ENCODE data around the gene EHD4.

EHD4 gene

GRCh38 chr15:41994772-41995475 is 22.6 kb upstream of the EHD4 start:
- no peaks in the 10 kb centered on the region for H3K27me3 ChIP-seq (ENCODE audit: control insufficient read depth, insufficient read depth, low read length)
- H3K27ac ChIP-seq (ENCODE audit: low read depth, low read length): no peak overlapping the region
- H3K9me3 ChIP-seq (ENCODE audit: control insufficient read depth, insufficient read depth, low read length): no peaks in the 10 kb centered on the region
- H3K36me3 ChIP-seq (ENCODE audit: control insufficient read depth, insufficient read depth, low read length): no peaks in the 10 kb centered on the region
- no peak overlapping the region for H3K9ac ChIP-seq (ENCODE audit: low read depth, low read length)
- H3K4me3 ChIP-seq (ENCODE audit: low read depth, low read length): no peak overlapping the region
- no peaks in the 10 kb centered on the region; the same call in 1 of the 2 replicates for H3K4me1 ChIP-seq (ENCODE audit: control insufficient read depth, insufficient read depth, low read length)

DNA sequence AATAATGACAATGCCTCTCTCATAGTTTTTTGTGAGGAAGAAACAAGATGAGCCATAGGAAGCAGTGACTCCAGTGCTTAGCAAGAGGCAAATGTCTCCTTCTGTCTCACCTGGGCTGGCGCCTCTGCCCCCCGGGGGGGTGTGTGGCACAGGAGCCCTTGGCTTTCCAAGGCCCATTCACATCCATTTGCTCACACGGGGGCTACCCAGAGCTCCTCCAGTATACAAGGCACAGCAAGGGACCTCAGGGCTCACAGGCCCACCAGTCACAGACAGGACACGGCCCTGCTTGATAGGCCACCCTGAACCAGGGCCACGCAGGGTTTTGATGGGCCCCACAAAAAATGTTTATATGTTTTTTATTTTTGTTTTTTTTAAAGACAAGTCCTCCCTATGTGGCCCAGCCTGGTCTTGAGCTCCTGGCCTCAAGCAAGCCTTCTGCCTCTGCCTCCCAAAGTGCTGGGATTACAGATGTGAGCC is 21.9 kb upstream of the EHD4 start:
- Histone ChIP-seq H3K27ac (ENCODE audit: low read depth, low read length) (no peak overlapping the region), H3K9me3 (ENCODE audit: control insufficient read depth, insufficient read depth, low read length) (no peaks in the 10 kb centered on the region), H3K36me3 (ENCODE audit: control insufficient read depth, insufficient read depth, low read length) (no peaks in the 10 kb centered on the region), H3K4me1 (ENCODE audit: control insufficient read depth, insufficient read depth, low read length) (peaks cover 3% of the 10 kb centered on the region), H3K27me3 (ENCODE audit: control insufficient read depth, insufficient read depth, low read length) (no peaks in the 10 kb centered on the region), H3K4me3 (ENCODE audit: low read depth, low read length) (no peak overlapping the region), H3K9ac (ENCODE audit: low read depth, low read length) (no peak overlapping the region)

DNA sequence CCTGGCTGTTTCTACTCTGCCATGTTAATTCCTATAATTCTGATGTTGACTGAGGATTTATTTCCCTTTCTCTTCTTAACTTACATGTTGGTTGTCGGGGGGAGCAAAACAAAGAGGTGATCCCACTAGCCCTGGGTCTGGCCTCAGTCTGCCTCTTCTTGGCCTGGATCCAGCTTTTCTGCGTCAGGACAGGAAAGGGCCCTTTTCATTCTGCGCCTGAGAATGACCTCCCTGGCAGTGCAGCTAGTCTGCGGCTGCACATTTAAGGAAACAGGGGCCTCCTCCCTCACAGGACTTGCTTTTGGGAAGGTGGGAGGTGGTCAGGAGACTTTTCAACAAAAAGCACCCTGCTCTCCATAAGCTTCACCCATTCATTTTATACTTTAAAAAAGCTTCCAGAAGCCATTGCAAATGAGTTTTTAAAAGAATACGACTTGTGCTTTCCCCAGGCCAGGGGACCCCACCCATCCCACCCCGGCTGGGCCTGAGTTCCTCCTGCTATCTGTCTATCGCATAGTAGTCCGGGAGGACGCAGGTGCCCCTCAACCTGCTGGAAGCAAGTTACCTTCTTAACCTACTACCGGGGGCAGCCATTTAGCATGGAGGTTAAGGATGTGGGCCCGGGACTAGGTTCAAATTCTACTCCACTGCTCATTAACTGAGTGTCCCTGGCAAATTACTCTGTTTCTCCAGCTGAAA is 21.3 kb upstream of the EHD4 start:
- no peaks in the 10 kb centered on the region for H3K9me3 ChIP-seq (ENCODE audit: control insufficient read depth, insufficient read depth, low read length)
- H3K9ac ChIP-seq (ENCODE audit: low read depth, low read length): no peak overlapping the region
- no peaks in the 10 kb centered on the region for H3K36me3 ChIP-seq (ENCODE audit: control insufficient read depth, insufficient read depth, low read length)
- H3K4me1 ChIP-seq (ENCODE audit: control insufficient read depth, insufficient read depth, low read length): peaks cover 3% of the 10 kb centered on the region
- H3K27me3 ChIP-seq (ENCODE audit: control insufficient read depth, insufficient read depth, low read length): no peaks in the 10 kb centered on the region
- H3K27ac ChIP-seq (ENCODE audit: low read depth, low read length): no peak overlapping the region
- H3K4me3 ChIP-seq (ENCODE audit: low read depth, low read length): no peak overlapping the region

- Histone ChIP-seq H3K27ac (ENCODE audit: low read depth, low read length) (no peak overlapping the region), H3K4me1 (ENCODE audit: control insufficient read depth, insufficient read depth, low read length) (peaks cover 3% of the 10 kb centered on the region), H3K36me3 (ENCODE audit: control insufficient read depth, insufficient read depth, low read length) (no peaks in the 10 kb centered on the region), H3K27me3 (ENCODE audit: control insufficient read depth, insufficient read depth, low read length) (no peaks in the 10 kb centered on the region), H3K9ac (ENCODE audit: low read depth, low read length) (no peak overlapping the region), H3K4me3 (ENCODE audit: low read depth, low read length) (no peak overlapping the region), H3K9me3 (ENCODE audit: control insufficient read depth, insufficient read depth, low read length) (no peaks in the 10 kb centered on the region)
Measured at GRCh38 chr15:41992803-41993190, 20.4 kb upstream of the EHD4 start.

DNA sequence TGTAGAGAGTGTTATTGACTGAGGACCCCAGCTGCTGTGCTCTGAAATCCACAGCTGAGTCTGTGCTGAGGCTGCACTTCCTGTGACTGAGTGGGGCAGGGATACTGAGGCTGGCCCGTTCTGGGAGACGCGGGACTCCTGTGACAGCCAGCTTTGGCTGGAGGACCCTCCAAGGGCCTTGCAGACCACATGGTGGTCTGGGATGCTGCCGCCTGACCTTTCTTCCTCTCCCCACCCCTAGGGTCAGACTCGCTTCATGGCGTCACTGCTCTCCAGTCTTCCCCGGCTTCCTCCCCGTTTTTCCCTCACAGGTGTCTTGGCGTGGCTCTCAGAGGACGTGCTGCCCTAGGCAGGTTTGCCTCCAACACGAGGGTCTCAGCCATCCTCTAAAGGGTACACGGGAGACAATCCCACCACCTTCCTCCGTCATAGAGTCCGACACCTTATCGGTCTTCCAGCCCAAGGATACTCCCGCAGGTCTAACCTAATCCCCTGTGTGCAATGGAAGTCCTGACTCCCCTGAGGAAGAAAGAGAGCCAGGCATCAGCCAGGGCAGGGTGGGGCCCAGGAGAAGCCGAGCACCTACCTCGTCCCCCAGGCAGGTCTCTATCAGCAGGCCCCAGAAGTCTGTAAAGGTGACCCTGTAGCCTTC is 19.9 kb upstream of the EHD4 start:
- Histone ChIP-seq H3K9me3 (ENCODE audit: control insufficient read depth, insufficient read depth, low read length) (no peaks in the 10 kb centered on the region), H3K4me1 (ENCODE audit: control insufficient read depth, insufficient read depth, low read length) (peaks cover 3% of the 10 kb centered on the region), H3K4me3 (ENCODE audit: low read depth, low read length) (no peak overlapping the region), H3K27me3 (ENCODE audit: control insufficient read depth, insufficient read depth, low read length) (no peaks in the 10 kb centered on the region), H3K9ac (ENCODE audit: low read depth, low read length) (no peak overlapping the region), H3K27ac (ENCODE audit: low read depth, low read length) (no peak overlapping the region), H3K36me3 (ENCODE audit: control insufficient read depth, insufficient read depth, low read length) (no peaks in the 10 kb centered on the region)

DNA sequence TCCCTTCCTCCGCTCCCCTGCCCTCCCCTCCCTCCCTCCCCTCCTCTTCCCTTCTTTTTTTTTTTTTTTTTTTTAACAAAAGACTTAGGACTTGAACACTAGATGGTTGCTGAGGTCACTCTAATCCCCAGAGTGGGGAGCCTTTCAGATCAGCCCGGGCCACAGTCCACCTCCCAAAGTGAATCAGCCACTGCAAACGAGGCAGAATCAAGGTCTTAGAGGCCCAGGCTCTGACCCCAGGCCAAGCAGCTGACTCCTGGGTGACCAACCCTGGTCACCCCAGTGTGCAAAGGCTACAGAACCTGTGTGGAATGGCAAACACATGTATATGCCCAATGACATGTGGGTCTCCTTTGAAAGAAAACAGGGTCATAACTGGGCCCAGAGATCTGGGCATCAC is 18.3 kb upstream of the EHD4 start:
- H3K4me1 ChIP-seq (ENCODE audit: control insufficient read depth, insufficient read depth, low read length): peaks cover 3% of the 10 kb centered on the region
- H3K4me3 ChIP-seq (ENCODE audit: low read depth, low read length): no peak overlapping the region
- no peak overlapping the region for H3K27ac ChIP-seq (ENCODE audit: low read depth, low read length)
- H3K36me3 ChIP-seq (ENCODE audit: control insufficient read depth, insufficient read depth, low read length): no peaks in the 10 kb centered on the region
- H3K9me3 ChIP-seq (ENCODE audit: control insufficient read depth, insufficient read depth, low read length): no peaks in the 10 kb centered on the region
- no peak overlapping the region for H3K9ac ChIP-seq (ENCODE audit: low read depth, low read length)
- no peaks in the 10 kb centered on the region for H3K27me3 ChIP-seq (ENCODE audit: control insufficient read depth, insufficient read depth, low read length)

GRCh38 chr15:41990243-41990605 is 17.9 kb upstream of the EHD4 start:
- Histone ChIP-seq H3K9me3 (ENCODE audit: control insufficient read depth, insufficient read depth, low read length) (no peaks in the 10 kb centered on the region), H3K27me3 (ENCODE audit: control insufficient read depth, insufficient read depth, low read length) (no peaks in the 10 kb centered on the region), H3K9ac (ENCODE audit: low read depth, low read length) (no peak overlapping the region), H3K4me3 (ENCODE audit: low read depth, low read length) (no peak overlapping the region), H3K36me3 (ENCODE audit: control insufficient read depth, insufficient read depth, low read length) (no peaks in the 10 kb centered on the region), H3K27ac (ENCODE audit: low read depth, low read length) (no peak overlapping the region), H3K4me1 (ENCODE audit: control insufficient read depth, insufficient read depth, low read length) (peaks cover 3% of the 10 kb centered on the region)

- no peaks in the 10 kb centered on the region for H3K36me3 ChIP-seq (ENCODE audit: control insufficient read depth, insufficient read depth, low read length)
- no peak overlapping the region for H3K4me3 ChIP-seq (ENCODE audit: low read depth, low read length)
- no peak overlapping the region for H3K27ac ChIP-seq (ENCODE audit: low read depth, low read length)
- H3K9ac ChIP-seq (ENCODE audit: low read depth, low read length): no peak overlapping the region
- H3K9me3 ChIP-seq (ENCODE audit: control insufficient read depth, insufficient read depth, low read length): no peaks in the 10 kb centered on the region
- H3K27me3 ChIP-seq (ENCODE audit: control insufficient read depth, insufficient read depth, low read length): no peaks in the 10 kb centered on the region
- peaks cover 3% of the 10 kb centered on the region for H3K4me1 ChIP-seq (ENCODE audit: control insufficient read depth, insufficient read depth, low read length)
Measured at GRCh38 chr15:41989573-41990242, 17.4 kb upstream of the EHD4 start.

DNA sequence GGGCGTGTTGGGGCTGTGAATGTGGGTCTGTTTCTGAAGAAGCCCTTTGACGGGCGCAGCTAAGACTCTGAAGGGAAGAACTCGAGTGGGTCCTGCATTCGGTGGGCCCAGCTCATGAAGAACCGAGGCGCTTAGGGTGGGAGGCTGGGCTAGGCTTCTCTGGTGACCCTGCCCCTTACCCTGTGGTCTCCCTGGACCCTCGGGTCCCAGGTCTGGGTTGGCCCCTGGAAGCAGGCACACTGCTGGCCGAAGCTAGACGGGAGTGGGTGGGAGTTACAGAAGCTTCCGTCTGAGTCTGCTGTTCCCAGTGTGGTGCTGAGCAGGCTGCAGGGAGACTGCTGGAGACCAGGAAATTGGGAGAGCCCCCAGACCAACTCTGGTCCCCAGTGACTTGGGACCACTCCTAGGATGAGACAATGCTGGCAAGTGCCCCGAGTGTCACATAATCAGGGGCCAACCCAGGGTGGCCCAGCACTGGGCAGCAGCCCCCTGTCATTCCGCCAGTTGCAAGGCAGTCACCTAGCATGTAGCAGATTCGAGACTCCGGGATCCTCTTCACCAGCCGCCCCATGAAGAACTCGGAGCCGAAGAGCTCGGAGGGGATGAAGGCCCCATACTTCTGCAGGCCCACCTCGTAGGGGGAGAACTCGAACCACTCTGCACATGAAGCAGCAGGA is 16.7 kb upstream of the EHD4 start:
- H3K4me3 ChIP-seq (ENCODE audit: low read depth, low read length): no peak overlapping the region
- H3K4me1 ChIP-seq (ENCODE audit: control insufficient read depth, insufficient read depth, low read length): peaks cover 3% of the 10 kb centered on the region
- H3K9me3 ChIP-seq (ENCODE audit: control insufficient read depth, insufficient read depth, low read length): no peaks in the 10 kb centered on the region
- no peaks in the 10 kb centered on the region for H3K27me3 ChIP-seq (ENCODE audit: control insufficient read depth, insufficient read depth, low read length)
- H3K36me3 ChIP-seq (ENCODE audit: control insufficient read depth, insufficient read depth, low read length): no peaks in the 10 kb centered on the region
- no peak overlapping the region for H3K27ac ChIP-seq (ENCODE audit: low read depth, low read length)
- H3K9ac ChIP-seq (ENCODE audit: low read depth, low read length): no peak overlapping the region

- Histone ChIP-seq H3K4me3 (ENCODE audit: low read depth, low read length) (no peak overlapping the region), H3K9ac (ENCODE audit: low read depth, low read length) (no peak overlapping the region), H3K4me1 (ENCODE audit: control insufficient read depth, insufficient read depth, low read length) (peaks cover 3% of the 10 kb centered on the region), H3K36me3 (ENCODE audit: control insufficient read depth, insufficient read depth, low read length) (no peaks in the 10 kb centered on the region), H3K27ac (ENCODE audit: low read depth, low read length) (no peak overlapping the region), H3K9me3 (ENCODE audit: control insufficient read depth, insufficient read depth, low read length) (no peaks in the 10 kb centered on the region), H3K27me3 (ENCODE audit: control insufficient read depth, insufficient read depth, low read length) (no peaks in the 10 kb centered on the region)
Measured at GRCh38 chr15:41987925-41988275, 15.5 kb upstream of the EHD4 start.
